Loucy (cell line): Measurements from ENCODE around the gene TET2.

Experiments
- H2AFZ ChIP-seq: fragments of 200-600 bp; sonication (generic); 2 replicates; pipeline ENCODE4 v1.6.0; 2016; ENCODE audit warnings: antibody characterized with exemption, mild to moderate bottlenecking, low read length, moderate library complexity
- H3F3A ChIP-seq: fragments of 200-600 bp; 2 replicates; pipeline ENCODE4 v1.6.0; 2016; ENCODE audit warnings: antibody characterized with exemption, low read depth, mild to moderate bottlenecking
- H3K27me3 ChIP-seq: fragments of 200-600 bp; sonication (generic); 2 replicates; pipeline ENCODE4 v1.6.1; 2014; ENCODE audit warnings: low read length, mild to moderate bottlenecking; ENCODE audit not compliant: insufficient read depth, poor library complexity, severe bottlenecking
- H3K36me3 ChIP-seq: fragments of 200-600 bp; sonication (generic); 2 replicates; pipeline ENCODE4 v1.6.1; 2016; ENCODE audit warnings: low read length; ENCODE audit not compliant: insufficient read depth
- H3K4me1 ChIP-seq: fragments of 200-600 bp; sonication (generic); 2 replicates; pipeline ENCODE4 v1.5.1; 2014; ENCODE audit warnings: low read length, mild to moderate bottlenecking; ENCODE audit not compliant: insufficient read depth, poor library complexity, severe bottlenecking
- H3K4me2 ChIP-seq: fragments of 200-600 bp; sonication (generic); 2 replicates; pipeline ENCODE4 v1.6.0; 2014; ENCODE audit warnings: antibody characterized with exemption, low read length, low read depth, mild to moderate bottlenecking; ENCODE audit not compliant: poor library complexity, severe bottlenecking
- H3K4me3 ChIP-seq: fragments of 200-600 bp; sonication (generic); 2 replicates; pipeline ENCODE4 v1.5.1; 2014; ENCODE audit warnings: low read length, mild to moderate bottlenecking, mixed read lengths; ENCODE audit not compliant: poor library complexity, severe bottlenecking
- H3K79me2 ChIP-seq: fragments of 200-600 bp; sonication (generic); 2 replicates; pipeline ENCODE4 v1.6.1; 2014; ENCODE audit warnings: low read length; ENCODE audit not compliant: insufficient read depth
- H3K9ac ChIP-seq: fragments of 200-600 bp; sonication (generic); 2 replicates; pipeline ENCODE4 v1.6.0; 2014; ENCODE audit warnings: mild to moderate bottlenecking, low read depth, low read length, moderate library complexity; ENCODE audit not compliant: poor library complexity, severe bottlenecking
- H3K9me2 ChIP-seq: fragments of 200-600 bp; sonication (generic); replicated peaks from 2 replicates; pipeline ENCODE4 v1.6.1; 2016; ENCODE audit warnings: low read depth, low read length, mixed read lengths
- H3K9me3 ChIP-seq: fragments of 200-600 bp; sonication (generic); 2 replicates; pipeline ENCODE4 v1.6.1; 2014; ENCODE audit warnings: mild to moderate bottlenecking, antibody characterized with exemption, low read length, low read depth; ENCODE audit not compliant: insufficient read depth
- H4K20me1 ChIP-seq: fragments of 200-600 bp; sonication (generic); 2 replicates; pipeline ENCODE4 v1.6.0; 2014; ENCODE audit warnings: antibody characterized with exemption, low read length, mild to moderate bottlenecking; ENCODE audit not compliant: insufficient read depth, poor library complexity, severe bottlenecking
- EZH2phosphoT487 ChIP-seq: fragments of 200-600 bp; IDR thresholded peaks from 2 replicates; pipeline ENCODE4 v1.6.1; 2018; ENCODE audit warnings: antibody characterized with exemption, mild to moderate bottlenecking, moderate library complexity, borderline replicate concordance
- TF ChIP-seq, protein P1 (sequence below): fragments of 200-600 bp; sonication (generic); conservative IDR thresholded peaks from 2 replicates; pipeline ENCODE4 v1.5.1; 2014; ENCODE audit warnings: mild to moderate bottlenecking, antibody characterized with exemption, low read length

The TET2 gene

DNA sequence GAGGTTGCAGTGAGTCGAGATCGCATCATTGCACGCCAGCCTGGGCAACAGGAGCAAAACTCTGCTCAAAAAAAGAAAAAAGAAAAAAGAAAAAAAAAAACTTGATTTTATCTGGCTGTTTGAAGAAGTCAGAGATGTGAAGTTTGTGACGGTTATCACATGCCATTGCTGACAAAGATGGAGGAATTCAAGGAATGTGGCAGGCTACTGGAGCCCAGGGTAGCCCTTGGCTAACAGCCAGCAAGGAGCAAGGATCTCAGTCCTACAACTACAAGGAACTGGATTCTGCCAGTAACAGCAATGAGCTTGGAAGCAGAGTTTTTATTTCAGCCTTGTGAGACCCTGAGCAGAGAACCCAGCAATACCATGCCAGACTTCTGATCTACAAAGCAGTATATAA, 24.3 kb upstream of the TET2 start:
- Histone ChIP-seq H2AFZ (no peak overlapping the region), H3K4me1 (no peaks in the 10 kb centered on the region), H3K36me3 (no peaks in the 10 kb centered on the region), H3K27me3 (no peaks in the 10 kb centered on the region), H3K9me2 (no peaks in the 10 kb centered on the region), H3K4me3 (no peak overlapping the region), H3K9ac (no peak overlapping the region), H3F3A (no peaks in the 10 kb centered on the region), H3K9me3 (no peaks in the 10 kb centered on the region), H3K4me2 (no peak overlapping the region), H3K79me2 (no peaks in the 10 kb centered on the region), H4K20me1 (no peaks in the 10 kb centered on the region)
- TF ChIP-seq, protein P1, sequence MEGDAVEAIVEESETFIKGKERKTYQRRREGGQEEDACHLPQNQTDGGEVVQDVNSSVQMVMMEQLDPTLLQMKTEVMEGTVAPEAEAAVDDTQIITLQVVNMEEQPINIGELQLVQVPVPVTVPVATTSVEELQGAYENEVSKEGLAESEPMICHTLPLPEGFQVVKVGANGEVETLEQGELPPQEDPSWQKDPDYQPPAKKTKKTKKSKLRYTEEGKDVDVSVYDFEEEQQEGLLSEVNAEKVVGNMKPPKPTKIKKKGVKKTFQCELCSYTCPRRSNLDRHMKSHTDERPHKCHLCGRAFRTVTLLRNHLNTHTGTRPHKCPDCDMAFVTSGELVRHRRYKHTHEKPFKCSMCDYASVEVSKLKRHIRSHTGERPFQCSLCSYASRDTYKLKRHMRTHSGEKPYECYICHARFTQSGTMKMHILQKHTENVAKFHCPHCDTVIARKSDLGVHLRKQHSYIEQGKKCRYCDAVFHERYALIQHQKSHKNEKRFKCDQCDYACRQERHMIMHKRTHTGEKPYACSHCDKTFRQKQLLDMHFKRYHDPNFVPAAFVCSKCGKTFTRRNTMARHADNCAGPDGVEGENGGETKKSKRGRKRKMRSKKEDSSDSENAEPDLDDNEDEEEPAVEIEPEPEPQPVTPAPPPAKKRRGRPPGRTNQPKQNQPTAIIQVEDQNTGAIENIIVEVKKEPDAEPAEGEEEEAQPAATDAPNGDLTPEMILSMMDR, result no peak
- TF ChIP-seq EZH2phosphoT487, result no peak

DNA sequence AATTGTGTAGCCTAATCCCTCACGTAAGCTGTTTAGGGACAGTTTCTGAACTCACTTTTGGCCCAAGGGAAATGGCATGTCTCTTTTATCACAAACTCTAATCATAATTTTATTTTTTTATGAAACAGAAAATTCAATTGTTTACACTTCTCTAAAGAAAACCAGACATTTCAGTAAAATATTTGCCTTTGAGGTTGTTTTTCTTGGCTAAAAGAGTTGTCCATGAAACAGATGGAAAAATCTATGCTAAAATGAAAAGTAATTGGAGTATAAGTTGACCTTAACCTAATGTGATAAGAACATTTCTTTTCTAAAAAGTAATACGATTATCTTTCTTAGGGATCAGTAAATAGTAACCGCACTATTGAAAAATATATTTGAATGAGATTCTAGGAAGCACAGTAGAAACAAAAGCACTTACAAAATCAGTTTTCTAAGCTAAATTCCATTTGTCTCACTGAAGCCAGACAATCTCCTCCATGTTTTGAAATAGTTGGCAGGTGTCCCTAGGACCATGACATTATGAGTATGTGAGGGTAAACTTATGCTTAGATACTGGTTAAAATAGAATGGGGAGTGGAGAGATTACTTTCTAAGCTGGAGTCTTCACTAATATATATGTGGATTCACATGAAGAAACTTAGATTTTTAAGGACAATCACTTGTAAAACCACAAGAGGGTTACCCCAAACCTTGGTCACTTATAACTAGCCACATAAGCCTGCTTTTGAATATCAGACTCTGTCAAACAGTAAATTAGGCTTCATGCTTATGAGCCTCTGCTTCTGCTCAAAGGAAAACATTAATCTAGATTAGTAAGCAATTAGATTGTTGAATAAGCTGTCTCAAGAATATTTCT, 20.1 kb upstream of the TET2 start:
- TF ChIP-seq, protein P1, result no peak
- no peak for TF ChIP-seq EZH2phosphoT487

DNA sequence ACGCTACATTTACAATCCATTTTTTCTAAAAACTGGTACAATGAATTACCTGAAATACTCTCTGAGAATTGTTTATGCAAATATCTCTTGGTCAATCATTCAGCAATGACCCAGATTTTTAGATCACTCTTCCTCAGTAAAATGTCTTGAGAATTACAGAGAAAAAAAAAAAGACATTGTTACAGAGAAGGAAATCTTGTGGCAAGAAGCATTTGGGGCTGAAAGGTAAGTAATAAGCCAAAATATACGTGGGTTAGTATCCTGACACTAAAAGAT, 19.6 kb upstream of the TET2 start:
- Histone ChIP-seq H4K20me1 (no peaks in the 10 kb centered on the region), H3K4me2 (no peak overlapping the region), H3K4me1 (no peaks in the 10 kb centered on the region), H3K79me2 (no peaks in the 10 kb centered on the region), H3K9me2 (no peaks in the 10 kb centered on the region), H3K9me3 (no peaks in the 10 kb centered on the region), H3K36me3 (no peaks in the 10 kb centered on the region), H3K9ac (no peak overlapping the region), H2AFZ (no peak overlapping the region), H3K4me3 (no peak overlapping the region), H3K27me3 (no peaks in the 10 kb centered on the region), H3F3A (no peaks in the 10 kb centered on the region)
- TF ChIP-seq, protein P1, result no peak
- TF ChIP-seq EZH2phosphoT487, result no peak

More for the DNA sequence above, 20.1 kb upstream of the TET2 start:
- H3F3A ChIP-seq, result no peaks in the 10 kb centered on the region
- H3K9ac ChIP-seq, result no peak overlapping the region
- no peaks in the 10 kb centered on the region for H3K27me3 ChIP-seq
- no peaks in the 10 kb centered on the region for H4K20me1 ChIP-seq
- H3K4me3 ChIP-seq, result no peak overlapping the region
- no peaks in the 10 kb centered on the region for H3K79me2 ChIP-seq
- H2AFZ ChIP-seq, result no peak overlapping the region
- no peaks in the 10 kb centered on the region for H3K9me3 ChIP-seq
- no peaks in the 10 kb centered on the region for H3K9me2 ChIP-seq
- H3K4me1 ChIP-seq, result no peaks in the 10 kb centered on the region
- no peaks in the 10 kb centered on the region for H3K36me3 ChIP-seq
- no peak overlapping the region for H3K4me2 ChIP-seq
